IPS-18c (cell line): Measurements from ENCODE around the gene DNAJC25.
"Not testable (repeated sequence)": the region's sequence is repeated elsewhere in the genome, so short reads cannot be mapped to it uniquely, and the experiment has no call there.

Experiments
- H3K4me3 ChIP-seq: 2 replicates; pipeline ENCODE4 v1.7.0; 2013; ENCODE audit warnings: low read depth, mild to moderate bottlenecking, low read length, moderate library complexity; ENCODE audit not compliant: insufficient read depth
- H3K9me3 ChIP-seq: one replicate; pipeline ENCODE4 v1.6.1; 2013; ENCODE audit warnings: mild to moderate bottlenecking, low read length, moderate library complexity; ENCODE audit not compliant: control insufficient read depth, insufficient read depth

DNAJC25 gene

GRCh38 chr9:111617349-111617748, 13.8 kb upstream of the DNAJC25 start:
- not testable (repeated sequence) for H3K9me3 ChIP-seq, H3K4me3 ChIP-seq

GRCh38 chr9:111621895-111622480, 9.1 kb upstream of the DNAJC25 start:
- peaks cover 2% of the 10 kb centered on the region for H3K9me3 ChIP-seq
- no peak overlapping the region for H3K4me3 ChIP-seq

GRCh38 chr9:111622626-111623025, 8.5 kb upstream of the DNAJC25 start:
- Histone ChIP-seq H3K9me3 (peaks cover 2% of the 10 kb centered on the region), H3K4me3 (no peak overlapping the region)

GRCh38 chr9:111627260-111627963, 3.7 kb upstream of the DNAJC25 start:
- no peak overlapping the region for H3K4me3 ChIP-seq
- no peaks in the 10 kb centered on the region for H3K9me3 ChIP-seq

GRCh38 chr9:111628411-111628810, 2.7 kb upstream of the DNAJC25 start:
- Histone ChIP-seq H3K9me3 (no peaks in the 10 kb centered on the region), H3K4me3 (no peak overlapping the region)

- H3K9me3 ChIP-seq = no peaks in the 10 kb centered on the region
These were observed 761 bp upstream of the DNAJC25 start for GRCh38 chr9:111630182-111630963.

GRCh38 chr9:111630964-111631213, 245 bp upstream of the DNAJC25 start:
- Histone ChIP-seq H3K9me3 (no peaks in the 10 kb centered on the region), H3K4me3 (peak overlapping the region; percentile 82)

More at GRCh38 chr9:111630182-111630963, 761 bp upstream of the DNAJC25 start:
- peak overlapping the region; percentile 82 for H3K4me3 ChIP-seq

GRCh38 chr9:111632060-111632459, 926 bp downstream of the DNAJC25 start:
- Histone ChIP-seq H3K9me3 (no peaks in the 10 kb centered on the region), H3K4me3 (peak overlapping the region; percentile 82)

- no peaks in the 10 kb centered on the region for H3K9me3 ChIP-seq
- no peak overlapping the region; the same call in 1 of the 2 replicates for H3K4me3 ChIP-seq
These were observed 1.7 kb downstream of the DNAJC25 start for GRCh38 chr9:111632695-111633388.

GRCh38 chr9:111633389-111633736, 2.2 kb downstream of the DNAJC25 start:
- Histone ChIP-seq H3K9me3 (no peaks in the 10 kb centered on the region), H3K4me3 (no peak overlapping the region)

- no peak overlapping the region for H3K4me3 ChIP-seq
- peaks cover 2% of the 10 kb centered on the region for H3K9me3 ChIP-seq
These were observed 3.7 kb downstream of the DNAJC25 start for GRCh38 chr9:111634860-111635259.

- Histone ChIP-seq H3K4me3 (no peak overlapping the region), H3K9me3 (peaks cover 2% of the 10 kb centered on the region)
These were observed 6.4 kb downstream of the DNAJC25 start for GRCh38 chr9:111637421-111637950.

- Histone ChIP-seq H3K9me3 (peaks cover 2% of the 10 kb centered on the region), H3K4me3 (no peak overlapping the region)
These were observed 13.2 kb downstream of the DNAJC25 start for GRCh38 chr9:111644195-111644772.

- Histone ChIP-seq H3K4me3 (no peak overlapping the region), H3K9me3 (no peaks in the 10 kb centered on the region)
These were observed 14.7 kb downstream of the DNAJC25 start for GRCh38 chr9:111645806-111646205.

- Histone ChIP-seq H3K4me3 (no peak overlapping the region), H3K9me3 (no peaks in the 10 kb centered on the region)
These were observed 15.3 kb downstream of the DNAJC25 start for GRCh38 chr9:111646417-111646816.

GRCh38 chr9:111648066-111648465, 16.9 kb downstream of the DNAJC25 start:
- Histone ChIP-seq H3K9me3 (no peaks in the 10 kb centered on the region), H3K4me3 (no peak overlapping the region)

- no peaks in the 10 kb centered on the region for H3K9me3 ChIP-seq
- no peak overlapping the region for H3K4me3 ChIP-seq
These were observed 17.9 kb downstream of the DNAJC25 start for GRCh38 chr9:111649016-111649415.
